GM23338 (cell line): ENCODE results near the gene PPDPF. TPM values are rescaled to one million over a fixed set of nuclear protein-coding genes. Genes with fewer than 3 reads are reported as not detected.

ENCODE experiments used
- ATAC-seq: fragments of 200-7000 bp; cut with Tn5 transposase; 3 replicates; pipeline ENCODE4 v1.9.1; 2020
- DNase-seq: peaks from one replicate; pipeline ENCODE4 v3.0.0-alpha.2; 2015; ENCODE audit warnings: low spot score
- H2AFZ ChIP-seq: fragments of 200-600 bp; sonication (generic); 2 replicates; pipeline ENCODE4 v1.8.0; 2016; ENCODE audit warnings: antibody characterized with exemption, mild to moderate bottlenecking, moderate library complexity
- H3F3A ChIP-seq: fragments of 200-600 bp; sonication (generic); replicated peaks from 2 replicates; pipeline ENCODE4 v1.8.0; 2017; ENCODE audit warnings: antibody characterized with exemption, mixed run types, low read depth
- H3K27ac ChIP-seq: fragments of 200-600 bp; sonication (generic); 2 replicates; pipeline ENCODE4 v1.6.1; 2016; ENCODE audit warnings: low read depth
- H3K27me3 ChIP-seq: fragments of 200-600 bp; sonication (generic); 2 replicates; pipeline ENCODE4 v1.8.0; 2016; ENCODE audit warnings: mild to moderate bottlenecking, mixed run types, moderate library complexity; ENCODE audit not compliant: insufficient read depth
- H3K36me3 ChIP-seq: fragments of 200-600 bp; sonication (generic); 2 replicates; pipeline ENCODE4 v1.8.0; 2016; ENCODE audit warnings: mild to moderate bottlenecking; ENCODE audit not compliant: insufficient read depth
- H3K4me1 ChIP-seq: fragments of 200-600 bp; sonication (generic); 2 replicates; pipeline ENCODE4 v1.8.0; 2016; ENCODE audit warnings: mild to moderate bottlenecking, moderate library complexity; ENCODE audit not compliant: insufficient read depth
- H3K4me2 ChIP-seq: fragments of 200-600 bp; sonication (generic); 2 replicates; pipeline ENCODE4 v1.7.1; 2017; ENCODE audit warnings: mixed run types
- H3K4me3 ChIP-seq: fragments of 200-600 bp; sonication (generic); 2 replicates; pipeline ENCODE4 v1.6.1; 2016; ENCODE audit warnings: mixed run types
- H3K79me2 ChIP-seq: fragments of 200-600 bp; sonication (generic); replicated peaks from 2 replicates; pipeline ENCODE4 v1.8.0; 2017; ENCODE audit warnings: mild to moderate bottlenecking; ENCODE audit not compliant: insufficient read depth
- H3K9me2 ChIP-seq: fragments of 200-600 bp; sonication (generic); 2 replicates; pipeline ENCODE4 v1.8.0; 2017; ENCODE audit not compliant: insufficient read depth
- H4K20me1 ChIP-seq: fragments of 200-600 bp; sonication (generic); replicated peaks from 2 replicates; pipeline ENCODE4 v1.8.0; 2017; ENCODE audit warnings: mild to moderate bottlenecking; ENCODE audit not compliant: insufficient read depth
- H3K27ac Mint-ChIP-seq: 2 replicates; pipeline ENCODE4 v1.8.0; 2020; ENCODE audit warnings: inconsistent platforms, mild to moderate bottlenecking, moderate library complexity, mixed read lengths
- H3K27me3 Mint-ChIP-seq: 3 replicates; pipeline ENCODE4 v1.8.0; 2022; ENCODE audit warnings: low read depth, mild to moderate bottlenecking, moderate library complexity, mixed read lengths, inconsistent platforms; ENCODE audit not compliant: insufficient read depth, poor library complexity
- H3K36me3 Mint-ChIP-seq: 3 replicates; pipeline ENCODE4 v1.8.0; 2021; ENCODE audit warnings: low read depth, mild to moderate bottlenecking, inconsistent platforms, moderate library complexity, mixed read lengths
- H3K4me1 Mint-ChIP-seq: 3 replicates; pipeline ENCODE4 v1.8.0; 2020; ENCODE audit warnings: mild to moderate bottlenecking, inconsistent platforms, mixed read lengths
- H3K4me3 Mint-ChIP-seq: 3 replicates; pipeline ENCODE4 v1.8.0; 2021; ENCODE audit warnings: moderate library complexity, mild to moderate bottlenecking, inconsistent platforms, mixed read lengths
- H3K9me3 Mint-ChIP-seq: 3 replicates; pipeline ENCODE4 v1.8.0; 2020; ENCODE audit warnings: moderate library complexity, mild to moderate bottlenecking, inconsistent platforms, mixed read lengths
- CREB1 ChIP-seq: fragments of 250-450 bp; sonication (Bioruptor Pico); IDR thresholded peaks from 2 replicates; pipeline ENCODE4 v1.5.0; 2020; ENCODE audit warnings: low read depth, mild to moderate bottlenecking, moderate library complexity
- ETS1 ChIP-seq: IDR thresholded peaks from 2 replicates; pipeline ENCODE4 v1.6.1; 2016; ENCODE audit warnings: antibody characterized with exemption
- EZH2phosphoT487 ChIP-seq: fragments of 200-600 bp; sonication (generic); IDR thresholded peaks from one replicate; pipeline ENCODE4 v1.8.1; 2018; ENCODE audit warnings: antibody characterized with exemption; ENCODE audit not compliant: unreplicated experiment
- JUNB ChIP-seq: IDR thresholded peaks from one replicate; pipeline ENCODE4 v1.6.1; 2016; ENCODE audit warnings: antibody characterized with exemption; ENCODE audit not compliant: unreplicated experiment
- NANOG ChIP-seq: IDR thresholded peaks from 2 replicates; pipeline ENCODE4 v1.6.1; 2016; ENCODE audit warnings: antibody characterized with exemption, borderline replicate concordance
- POLR2AphosphoS5 ChIP-seq: IDR thresholded peaks from 2 replicates; pipeline ENCODE4 v1.6.1; 2016; ENCODE audit warnings: antibody characterized with exemption, low read depth
- REST ChIP-seq: IDR thresholded peaks from one replicate; pipeline ENCODE4 v1.6.1; 2018; ENCODE audit warnings: antibody characterized with exemption; ENCODE audit not compliant: unreplicated experiment
- STAT1 ChIP-seq: IDR thresholded peaks from one replicate; pipeline ENCODE4 v1.6.1; 2016; ENCODE audit warnings: antibody characterized with exemption; ENCODE audit not compliant: unreplicated experiment
- ZNF114 ChIP-seq: fragments of 250-450 bp; sonication (Bioruptor Pico); IDR thresholded peaks from 2 replicates; pipeline ENCODE4 v1.5.0; 2020; ENCODE audit warnings: mild to moderate bottlenecking, moderate library complexity
- ZNF331 ChIP-seq: fragments of 250-450 bp; sonication (Bioruptor Pico); IDR thresholded peaks from 2 replicates; pipeline ENCODE4 v1.5.0; 2020; ENCODE audit warnings: low read depth, mild to moderate bottlenecking, moderate library complexity
- ZNF462 ChIP-seq: fragments of 250-450 bp; sonication (Bioruptor Pico); IDR thresholded peaks from 2 replicates; pipeline ENCODE4 v1.5.0; 2020; ENCODE audit warnings: mild to moderate bottlenecking, moderate library complexity
- polyA plus RNA-seq: library from polyadenylated mRNA; unstranded; fragments of >200 nt; fragmentation: Nextera tagmentation; extraction: Ambion mirVana; gene quantifications from 2 replicates; pipeline ENCODE4 v1.2.1, GENCODE V29; 2016
- total RNA-seq: library from RNA; depleted of rRNA; stranded (reverse); fragments of >200 nt; shearing (Covaris generic); gene quantifications from 2 replicates; pipeline ENCODE4 v1.2.3, GENCODE V29; 2014

PPDPF gene
- total and polyA plus RNA-seq, 2 experiments from 2014 or later: 83.9 to 141 TPM

- TF ChIP-seq CREB1 (CRISPR knock-in tag): no peak
- Mint-ChIP-seq H3K27ac (no peak overlapping the region), H3K27me3 (peaks cover 9% of the 10 kb centered on the region), H3K4me3 (no peak overlapping the region), H3K4me1 (peaks cover 14% of the 10 kb centered on the region), H3K9me3 (no peaks in the 10 kb centered on the region; the same call in 2 of the 3 replicates), H3K36me3 (peaks cover 4% of the 10 kb centered on the region; the same call in 1 of the 3 replicates)
- DNase-seq: no peak
- H3F3A ChIP-seq: no peaks in the 10 kb centered on the region
- H3K27me3 ChIP-seq: no peaks in the 10 kb centered on the region
- no peaks in the 10 kb centered on the region for H3K36me3 ChIP-seq
- H3K79me2 ChIP-seq: no peaks in the 10 kb centered on the region
- no peaks in the 10 kb centered on the region for H3K9me2 ChIP-seq
- no peak overlapping the region for H3K27ac ChIP-seq
- ATAC-seq: no peak
- H3K4me1 ChIP-seq: 0 out of 2 replicates have a peak, but pooled peaks cover 5% of the 10 kb centered on the region
- H4K20me1 ChIP-seq: no peaks in the 10 kb centered on the region
- no peak overlapping the region for H3K4me2 ChIP-seq
- no peak overlapping the region for H3K4me3 ChIP-seq
- H2AFZ ChIP-seq: no peak overlapping the region
These were observed 25.2 kb downstream of the PPDPF start for GRCh38 chr20:63545814-63546213.

- ATAC-seq: no peak
- H3K4me2 ChIP-seq: no peak overlapping the region
- TF ChIP-seq ETS1 (no peak), ZNF331 (CRISPR knock-in tag) (no peak), STAT1 (no peak), NANOG (no peak), JUNB (no peak), EZH2phosphoT487 (no peak), ZNF114 (no peak), REST (no peak), POLR2AphosphoS5 (no peak), CREB1 (CRISPR knock-in tag) (no peak), ZNF462 (CRISPR knock-in tag) (no peak)
These were observed 25.8 kb downstream of the PPDPF start for GRCh38 chr20:63546256-63546955.

More at GRCh38 chr20:63546256-63546955, 25.8 kb downstream of the PPDPF start:
- H3K4me3 ChIP-seq: no peak overlapping the region
- H3F3A ChIP-seq: no peaks in the 10 kb centered on the region
- H2AFZ ChIP-seq: no peak overlapping the region
- no peaks in the 10 kb centered on the region for H3K36me3 ChIP-seq
- H3K4me3 Mint-ChIP-seq: no peak overlapping the region
- H4K20me1 ChIP-seq: no peaks in the 10 kb centered on the region
- H3K4me1 Mint-ChIP-seq: peaks cover 16% of the 10 kb centered on the region
- H3K36me3 Mint-ChIP-seq: peaks cover 4% of the 10 kb centered on the region; the same call in 1 of the 3 replicates
- H3K27me3 ChIP-seq: no peaks in the 10 kb centered on the region
- H3K79me2 ChIP-seq: no peaks in the 10 kb centered on the region
- H3K27me3 Mint-ChIP-seq: peaks cover 9% of the 10 kb centered on the region
- no peak overlapping the region for H3K27ac Mint-ChIP-seq
- H3K4me1 ChIP-seq: 0 out of 2 replicates have a peak, but pooled peaks cover 5% of the 10 kb centered on the region
- DNase-seq: no peak
- no peak overlapping the region for H3K27ac ChIP-seq
- no peaks in the 10 kb centered on the region for H3K9me2 ChIP-seq
- H3K9me3 Mint-ChIP-seq: no peaks in the 10 kb centered on the region; the same call in 2 of the 3 replicates
